ENCODE data around the gene SLC9C1.

Gene SLC9C1

DNA sequence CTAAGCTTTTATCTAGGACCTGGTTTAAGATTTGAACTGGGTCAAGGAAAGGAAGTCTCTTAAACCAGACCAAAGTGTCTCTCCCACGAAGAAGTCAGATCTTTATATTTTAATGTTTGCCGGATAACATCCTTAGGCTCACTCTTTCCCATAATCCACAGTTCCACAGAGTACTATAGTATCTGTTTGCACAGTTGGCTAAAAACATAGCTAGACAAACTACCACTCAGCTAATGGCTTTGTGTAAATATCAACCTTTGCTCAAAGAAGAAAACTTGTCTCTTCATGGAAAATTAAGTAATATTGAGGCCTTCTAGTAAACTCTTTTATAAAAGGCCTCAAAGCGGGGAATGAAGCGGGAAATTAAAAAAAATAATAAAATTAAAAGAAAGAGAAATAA is 13.5 kb upstream of the SLC9C1 start:
- DNase-seq (ENCODE audit: low read depth in 1 of 2, low spot score in 1 of 2), result no peak

DNA sequence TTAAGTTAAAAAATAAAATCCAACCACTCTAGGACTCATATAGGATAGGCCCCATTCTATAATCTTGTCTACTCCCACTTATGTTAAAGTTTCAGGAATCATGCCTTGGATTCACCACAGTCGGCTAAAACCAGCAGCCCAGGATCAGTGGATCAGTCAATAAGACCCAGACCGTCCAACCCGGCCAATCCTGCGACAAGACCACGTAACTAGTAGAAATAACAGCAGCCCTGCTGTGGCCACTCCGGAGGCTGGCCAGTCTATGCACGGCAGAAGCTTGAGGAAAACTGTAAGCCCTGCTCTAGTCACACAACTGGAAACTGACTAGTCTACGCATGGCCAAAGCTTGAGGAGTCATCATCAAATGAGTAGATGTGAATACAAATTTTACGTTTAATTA is 12.8 kb upstream of the SLC9C1 start:
- no peak for DNase-seq (ENCODE audit: low read depth in 1 of 2, low spot score in 1 of 2)

DNA sequence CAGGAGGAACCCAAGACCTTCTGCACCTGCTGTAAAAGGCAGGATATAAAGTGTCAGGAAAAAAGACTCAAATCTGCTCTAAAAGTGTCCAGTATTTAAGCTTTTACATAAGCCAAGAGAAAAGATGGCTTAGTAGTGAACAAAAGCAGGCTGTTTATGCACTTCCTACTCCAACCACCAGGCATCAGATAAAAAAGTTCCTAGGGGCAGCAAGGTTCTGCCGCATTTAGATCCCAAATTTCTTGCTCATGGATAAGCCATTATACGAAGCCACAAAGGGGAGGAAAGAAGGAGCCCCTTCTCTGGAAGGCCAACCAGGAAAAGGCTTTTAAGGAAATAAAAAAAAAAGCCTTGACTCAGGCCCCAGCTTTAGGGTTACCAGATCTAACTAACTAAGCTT is 10.6 kb upstream of the SLC9C1 start:
- DNase-seq (ENCODE audit: low read depth in 1 of 2, low spot score in 1 of 2), result no peak

DNA sequence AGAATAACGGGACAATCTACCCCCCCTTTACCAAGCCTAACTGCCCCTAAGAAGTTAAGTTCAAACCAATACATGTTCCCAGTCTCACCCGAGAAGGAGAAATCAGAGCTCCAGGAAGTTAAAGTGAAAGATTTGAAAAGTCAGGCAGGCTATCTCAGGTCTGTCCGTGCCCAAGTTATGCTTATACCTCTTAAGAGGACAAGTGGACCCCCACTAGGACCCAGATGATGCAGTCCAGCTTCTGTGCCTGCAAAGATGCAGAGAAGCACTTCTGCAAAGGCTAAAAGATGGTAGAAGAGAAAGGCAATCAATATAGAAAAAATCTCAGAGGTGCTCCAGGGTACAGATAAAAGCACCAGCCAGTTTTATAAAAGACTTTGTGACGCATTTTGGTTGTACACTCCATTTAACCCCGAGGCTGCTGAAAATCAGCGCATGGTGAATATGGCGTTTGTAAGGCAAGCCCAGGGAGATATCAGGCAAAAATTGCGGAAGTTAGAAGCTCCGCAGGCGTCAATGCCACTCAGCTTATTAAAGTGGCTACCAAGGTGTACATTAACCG is 9.8 kb upstream of the SLC9C1 start:
- no peak for DNase-seq (ENCODE audit: low read depth in 1 of 2, low spot score in 1 of 2)

DNA sequence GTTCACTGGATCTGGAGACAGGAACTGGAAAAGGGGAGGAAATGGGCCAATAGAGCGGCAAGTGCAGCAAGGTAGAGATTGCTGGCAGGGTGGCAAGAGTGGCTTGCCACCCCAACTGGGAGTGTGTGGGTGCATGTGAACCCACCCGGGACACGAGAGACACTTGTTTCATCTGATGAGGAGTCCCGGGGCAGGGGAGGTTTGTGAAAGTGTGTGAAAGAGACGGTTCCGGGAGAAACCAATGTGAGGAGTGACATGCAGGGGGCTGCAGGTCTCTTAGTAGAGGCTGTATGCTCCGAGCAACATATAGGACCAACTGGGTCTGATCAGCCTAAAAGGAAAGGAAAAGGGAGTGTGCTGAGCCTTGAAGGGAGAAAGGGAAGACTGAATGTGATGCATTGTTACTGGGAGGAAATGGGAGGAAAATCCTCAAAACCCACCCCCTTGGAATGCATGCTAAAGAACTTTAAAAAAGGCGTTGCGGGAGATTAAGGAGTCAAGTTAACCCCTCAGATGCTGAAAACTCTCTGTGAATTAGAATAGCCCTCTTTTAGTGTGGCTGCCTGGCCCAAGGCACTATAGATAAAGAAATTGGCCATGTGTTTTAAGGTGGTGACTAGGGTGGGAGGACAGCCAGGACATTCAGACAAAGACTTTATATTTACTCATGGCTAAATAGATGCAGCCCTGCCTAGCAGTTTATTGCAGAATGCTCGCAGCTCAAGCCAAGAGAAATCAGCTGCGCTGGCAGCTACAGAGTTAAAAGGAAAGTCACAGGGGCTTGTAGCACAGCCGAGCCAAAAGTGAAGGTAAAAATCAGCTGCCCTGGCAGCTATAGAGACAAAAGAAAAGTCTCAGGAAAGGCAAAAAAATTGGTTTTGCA is 9.1 kb upstream of the SLC9C1 start:
- DNase-seq (ENCODE audit: low read depth in 1 of 2, low spot score in 1 of 2), result no peak

DNA sequence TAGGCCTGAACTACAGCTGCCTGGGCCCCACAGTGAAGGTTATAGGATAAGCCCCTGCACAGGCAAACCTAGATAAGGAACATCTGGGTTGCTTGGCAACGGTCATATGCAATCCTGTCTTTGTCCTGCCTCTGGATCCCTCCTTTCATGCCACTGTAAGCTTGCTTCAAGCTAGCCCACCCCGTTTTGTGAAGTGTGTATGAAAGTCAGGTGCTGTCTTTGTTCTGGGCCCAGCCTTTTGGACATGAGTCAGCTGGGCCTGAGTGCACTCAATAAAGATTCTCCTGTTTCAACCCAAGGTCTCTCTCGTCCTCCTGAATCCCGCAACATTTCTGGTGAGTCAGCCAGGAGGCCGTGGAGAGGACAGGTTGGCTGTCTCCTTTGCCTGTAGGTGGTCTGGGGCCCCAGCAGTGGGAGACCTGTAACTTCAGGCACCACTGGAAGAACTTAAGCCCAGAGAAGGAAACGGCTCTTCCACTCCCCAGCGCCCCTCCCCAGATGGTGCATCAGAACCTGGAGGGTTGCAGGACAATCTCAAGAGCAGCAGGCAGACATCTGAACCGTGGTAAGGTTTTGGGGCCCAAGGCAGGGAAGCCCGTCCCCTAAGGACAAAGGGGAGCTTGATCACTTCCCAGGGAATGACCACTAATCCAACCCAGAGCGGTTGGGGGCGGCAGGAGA is 8.3 kb upstream of the SLC9C1 start:
- DNase-seq (ENCODE audit: low read depth in 1 of 2, low spot score in 1 of 2), result no peak

DNA sequence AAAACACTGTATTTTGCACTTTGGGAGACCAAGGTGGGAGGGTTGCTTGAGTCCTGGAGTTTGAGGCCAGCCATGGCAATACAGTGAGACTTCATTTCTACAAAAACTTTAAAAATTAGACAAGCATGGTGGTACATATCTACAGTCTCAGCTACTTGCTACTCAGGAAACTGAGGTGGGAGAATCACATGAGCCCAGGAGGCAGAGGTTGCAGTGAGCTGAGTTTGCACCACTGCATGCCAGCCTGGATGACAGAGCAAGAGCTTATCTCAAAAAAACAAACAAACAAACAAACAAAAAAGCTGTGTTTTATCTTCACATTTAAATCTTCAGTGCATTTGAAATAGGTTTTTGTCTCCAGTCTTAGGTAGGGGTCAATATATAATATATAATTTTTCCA is 4.8 kb upstream of the SLC9C1 start:
- DNase-seq (ENCODE audit: low read depth in 1 of 2, low spot score in 1 of 2), result no peak

DNA sequence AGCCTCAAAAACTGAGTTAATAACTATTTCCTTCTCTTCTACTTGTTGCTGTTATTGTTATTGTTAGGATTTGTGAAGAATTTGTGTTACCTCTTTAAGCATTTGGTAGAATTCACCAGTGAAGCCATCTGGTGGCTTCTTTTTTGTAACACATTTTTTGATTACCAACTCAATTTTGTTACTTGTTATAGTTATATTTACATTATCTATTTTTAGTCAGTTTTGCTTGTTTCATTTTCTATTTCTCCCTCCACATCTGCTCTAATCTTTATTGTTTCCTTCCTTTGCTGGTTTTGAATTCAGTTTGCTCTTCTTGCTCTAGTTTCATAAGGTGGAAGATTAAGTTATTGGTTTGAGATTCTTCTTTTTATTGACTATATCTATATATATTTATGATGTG is 3.7 kb upstream of the SLC9C1 start:
- no peak for DNase-seq (ENCODE audit: low read depth in 1 of 2, low spot score in 1 of 2)

DNA sequence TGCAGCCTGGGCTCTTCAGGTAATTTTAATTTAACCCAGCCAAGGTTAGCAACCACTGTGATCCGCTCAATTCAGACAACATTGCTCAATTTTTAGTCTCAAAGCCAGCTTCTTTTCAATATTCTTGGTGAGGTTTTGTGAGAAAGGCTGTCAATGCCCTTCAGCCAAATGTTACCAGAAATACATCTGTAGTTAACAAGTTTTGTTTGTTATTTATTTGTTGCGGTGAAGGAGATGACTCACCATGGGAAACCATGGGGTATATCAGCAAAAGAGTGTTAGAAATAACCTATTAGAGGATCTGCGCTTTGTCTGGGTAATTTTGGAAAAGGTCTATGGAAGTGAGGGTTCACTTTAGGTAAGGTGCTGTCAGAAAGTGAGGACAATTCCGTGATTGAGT is 5.0 kb downstream of the SLC9C1 start:
- DNase-seq (ENCODE audit: low read depth in 1 of 2, low spot score in 1 of 2), result no peak

DNA sequence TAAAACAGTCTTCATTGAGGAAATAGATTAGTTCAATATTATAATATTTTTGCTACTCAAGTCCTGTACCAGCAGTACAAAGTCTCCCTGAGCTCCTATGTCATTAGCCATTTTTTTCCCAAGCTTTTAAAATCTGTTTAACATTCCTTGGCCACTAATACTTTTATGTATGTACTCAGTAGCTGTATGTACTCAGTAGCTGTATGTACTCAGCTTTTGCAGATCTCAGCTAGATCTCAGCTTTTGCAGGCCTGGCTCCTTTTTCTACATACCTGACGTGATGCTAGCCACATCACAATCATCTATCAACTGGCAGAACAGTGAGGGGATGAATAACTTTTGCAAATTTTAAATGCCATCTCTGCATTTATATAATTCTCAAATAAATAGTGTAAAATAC is 13.8 kb downstream of the SLC9C1 start:
- no peak for DNase-seq (ENCODE audit: low read depth in 1 of 2, low spot score in 1 of 2)

DNA sequence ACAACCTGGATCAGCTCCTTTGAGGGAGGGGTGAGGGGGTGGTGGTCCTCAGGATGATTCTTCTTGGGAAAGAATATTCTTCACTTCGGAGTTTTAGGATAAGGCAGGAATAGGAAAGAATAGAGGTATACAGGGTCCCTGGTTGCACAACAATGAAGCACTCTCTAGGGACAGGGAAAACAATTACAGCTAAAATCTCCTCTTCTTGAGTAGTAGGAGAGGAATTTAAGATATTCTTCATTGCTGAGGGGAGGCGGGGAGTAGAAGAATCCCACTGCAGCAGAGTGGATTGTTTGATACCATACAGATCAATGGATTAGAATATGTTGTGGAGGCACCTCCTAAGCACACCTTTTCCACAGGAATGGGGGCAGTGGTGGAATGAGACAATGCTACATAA is 20.5 kb downstream of the SLC9C1 start:
- no peak for DNase-seq (ENCODE audit: low read depth in 1 of 2, low spot score in 1 of 2)

DNA sequence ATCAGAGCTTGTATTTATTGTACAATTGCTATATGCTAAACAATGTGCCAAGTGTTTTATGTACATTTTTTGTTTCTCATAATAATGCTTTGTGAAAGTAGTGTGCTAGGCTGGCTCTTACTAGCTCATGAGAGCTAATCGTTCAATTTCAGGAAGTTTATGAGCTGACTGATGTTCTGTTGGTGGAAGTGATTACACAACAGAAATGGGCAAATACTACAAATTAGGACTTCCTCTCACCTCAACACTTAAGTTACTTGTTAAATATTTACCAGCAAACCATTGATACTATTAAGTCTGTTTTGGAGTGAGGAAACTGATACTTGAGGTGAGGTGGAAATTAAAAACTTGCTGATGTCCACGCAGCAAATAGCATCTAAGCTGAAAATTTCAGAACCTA is 32.3 kb downstream of the SLC9C1 start:
- DNase-seq (ENCODE audit: low read depth in 1 of 2, low spot score in 1 of 2), result no peak

DNA sequence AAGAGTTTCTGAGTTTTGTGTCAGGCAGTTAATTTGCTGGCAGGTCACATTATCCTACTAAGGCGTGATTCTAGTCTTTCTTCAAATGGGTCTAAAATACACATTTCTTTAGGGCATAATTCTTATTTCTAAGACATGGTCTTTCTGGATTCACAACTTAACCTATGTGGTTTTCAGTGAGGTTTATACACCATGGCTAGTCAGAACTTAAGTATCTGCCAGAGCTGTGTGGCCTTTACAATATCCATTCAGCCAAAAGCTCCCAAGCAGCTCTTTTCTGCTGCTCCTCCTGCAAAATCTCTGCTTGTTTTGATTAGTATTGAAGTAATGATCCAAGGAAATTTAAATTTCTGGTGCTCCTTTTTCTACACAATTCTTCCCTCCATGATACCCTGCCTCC is 33.5 kb downstream of the SLC9C1 start:
- DNase-seq (ENCODE audit: low read depth in 1 of 2, low spot score in 1 of 2), result no peak

DNA sequence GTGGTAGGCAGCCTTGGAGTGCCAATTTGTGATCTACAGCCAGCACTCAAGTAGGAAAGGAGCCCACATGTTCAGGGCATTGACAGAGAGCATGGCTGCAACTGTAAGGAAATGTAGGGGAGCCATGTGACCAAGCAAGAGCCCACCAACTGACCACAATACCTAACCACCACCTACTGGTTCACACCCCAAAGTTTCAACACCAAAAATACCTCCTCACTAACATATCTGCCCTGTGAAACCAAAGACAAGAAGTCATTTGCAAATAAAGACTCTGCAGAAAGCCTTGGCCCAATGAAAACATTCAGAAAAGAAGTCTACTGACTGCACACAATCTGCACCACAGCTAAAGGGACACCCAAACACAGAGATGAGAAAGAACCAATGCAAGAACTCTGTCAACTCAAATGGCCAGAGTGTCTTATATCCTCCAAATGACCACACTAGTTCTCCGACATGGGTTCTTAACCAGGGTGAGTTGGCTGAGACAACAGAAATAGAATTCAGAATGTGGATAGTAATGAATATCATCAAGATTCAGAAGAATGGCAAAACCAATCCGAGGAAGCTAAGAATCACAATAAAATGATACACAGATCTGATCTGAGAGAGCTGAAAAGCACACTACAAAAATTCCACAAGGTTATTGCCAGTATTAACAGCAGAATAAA is 40.6 kb downstream of the SLC9C1 start:
- DNase-seq (ENCODE audit: low read depth in 1 of 2, low spot score in 1 of 2), result no peak

DNA sequence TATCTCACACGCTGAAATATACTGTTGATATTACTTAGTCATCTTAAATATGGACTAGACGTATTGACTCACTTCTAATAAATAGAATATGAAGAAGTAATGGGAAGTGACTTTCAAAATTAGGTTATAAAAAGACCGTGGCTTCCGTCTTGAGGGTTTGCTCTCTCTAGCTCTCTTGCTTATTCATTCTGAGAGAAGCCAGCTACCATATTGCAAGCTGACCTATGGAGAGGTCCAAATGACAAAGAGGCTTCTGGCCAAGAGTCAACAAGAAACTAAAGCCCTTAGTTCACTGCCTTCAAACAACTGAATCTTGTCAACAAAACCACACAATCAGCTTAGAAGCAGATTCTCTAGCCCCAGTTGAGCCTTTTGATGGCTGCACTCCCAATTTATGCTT is 46.1 kb downstream of the SLC9C1 start:
- no peak for DNase-seq (ENCODE audit: low read depth in 1 of 2, low spot score in 1 of 2)

DNA sequence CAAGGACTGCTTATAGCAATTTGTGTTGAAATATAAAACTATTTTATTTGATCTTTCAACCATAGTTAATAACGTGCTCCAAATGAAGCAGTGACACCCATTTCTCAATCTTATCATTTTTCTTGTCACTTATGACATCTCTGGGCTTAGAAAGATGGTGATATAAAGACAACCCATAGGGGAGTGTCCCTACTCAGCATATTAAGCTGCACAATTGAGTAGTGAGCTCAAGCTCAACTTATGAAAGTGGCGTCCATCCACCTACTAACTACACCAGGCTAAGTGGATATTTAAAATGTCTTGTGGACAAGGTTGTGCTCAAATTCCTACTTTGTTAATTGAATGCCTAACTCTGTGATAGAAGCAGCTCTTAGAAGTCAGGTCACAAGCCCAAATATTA is 46.7 kb downstream of the SLC9C1 start:
- no peak for DNase-seq (ENCODE audit: low read depth in 1 of 2, low spot score in 1 of 2)

DNA sequence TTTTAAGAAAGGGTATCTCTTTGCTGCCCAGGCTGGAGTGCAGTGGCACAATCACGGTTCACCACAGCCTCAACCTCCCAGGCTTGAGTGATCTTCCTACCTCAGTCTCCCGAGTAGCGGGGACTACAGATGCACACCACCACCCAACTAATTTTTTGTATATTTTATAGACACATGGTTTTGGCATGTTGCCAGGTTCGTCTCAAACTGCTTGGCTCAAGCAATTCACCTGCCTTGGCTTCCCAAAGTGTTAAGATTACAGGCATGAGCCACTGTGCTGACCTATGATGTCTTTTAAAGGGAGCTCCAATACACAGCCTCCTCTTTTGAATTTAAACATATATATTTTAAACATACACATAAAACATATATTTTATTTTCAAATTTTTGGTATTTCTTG is 60.9 kb downstream of the SLC9C1 start:
- no peak for DNase-seq (ENCODE audit: low read depth in 1 of 2, low spot score in 1 of 2)

DNA sequence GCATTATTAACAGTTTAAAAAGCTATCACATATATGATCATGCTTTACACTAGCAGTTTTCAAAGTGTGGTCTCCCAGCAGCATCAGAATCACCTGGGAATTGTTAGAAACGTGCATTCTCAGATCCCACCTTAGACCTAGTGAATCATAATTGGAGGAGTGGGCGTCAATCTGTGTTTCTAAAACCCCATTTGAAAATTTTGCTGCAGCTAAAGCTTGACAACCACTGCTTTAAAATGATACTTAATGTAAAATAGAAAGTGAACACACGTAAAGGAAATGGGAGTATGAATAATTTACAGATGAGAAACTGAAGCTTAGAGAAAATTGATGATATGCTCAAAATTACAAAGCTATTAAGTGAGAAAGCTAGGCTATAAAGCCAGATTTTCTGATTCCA is 62.3 kb downstream of the SLC9C1 start:
- no peak for DNase-seq (ENCODE audit: low read depth in 1 of 2, low spot score in 1 of 2)

DNA sequence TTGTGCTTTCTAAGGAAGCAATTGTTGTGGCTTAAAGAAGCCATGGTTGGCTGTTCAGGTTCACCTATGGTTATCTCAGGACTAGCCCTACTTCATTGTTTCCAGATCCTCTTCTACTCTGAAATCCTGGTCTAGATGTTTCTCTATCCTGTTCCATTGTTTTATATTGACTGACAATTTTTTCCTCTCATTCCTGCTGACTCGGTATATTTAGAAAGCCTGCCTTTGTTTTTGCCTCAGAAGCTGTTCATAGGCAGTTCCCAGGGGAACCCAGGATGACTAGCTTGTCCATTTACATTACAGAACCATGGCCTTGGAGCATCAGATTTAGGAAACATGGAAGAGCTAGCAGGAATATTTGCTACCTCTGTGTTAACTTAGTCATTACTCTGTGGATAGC is 64.0 kb downstream of the SLC9C1 start:
- DNase-seq (ENCODE audit: low read depth in 1 of 2, low spot score in 1 of 2), result no peak

DNA sequence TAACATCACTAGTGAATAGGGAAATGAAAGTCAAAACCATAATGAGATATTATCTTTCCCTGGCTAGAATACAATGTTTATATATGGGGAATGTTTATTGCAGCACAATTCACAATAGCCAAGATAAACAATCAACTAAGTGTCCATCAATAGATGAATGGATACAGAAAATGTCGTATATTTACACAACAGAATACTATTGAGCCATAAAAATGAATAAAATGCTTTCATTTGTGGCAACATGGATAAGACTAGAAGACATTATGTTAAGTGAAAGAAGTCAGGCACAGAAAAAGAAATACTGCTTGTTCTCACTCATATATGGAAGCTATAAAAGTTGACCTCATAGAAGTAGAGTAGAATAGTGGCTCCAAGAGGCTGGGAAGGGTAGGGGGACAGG is 65.2 kb downstream of the SLC9C1 start:
- DNase-seq (ENCODE audit: low read depth in 1 of 2, low spot score in 1 of 2), result no peak

DNA sequence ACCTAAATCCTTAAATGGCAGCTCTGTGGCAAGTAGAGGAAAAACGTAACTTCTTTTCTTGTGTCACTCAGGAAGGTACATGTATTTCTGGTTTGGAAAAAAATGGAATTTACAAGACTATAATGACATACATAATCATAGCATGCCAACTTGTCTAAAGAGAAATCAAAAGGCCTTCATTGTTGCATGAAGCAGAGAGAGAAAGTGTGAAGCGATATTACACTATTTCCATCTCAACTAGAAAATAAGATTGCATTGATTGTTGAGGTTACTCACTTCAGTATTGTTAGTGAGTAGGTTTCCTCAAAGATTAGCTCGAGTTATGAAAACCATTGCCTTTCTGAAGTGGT is 93.7 kb downstream of the SLC9C1 start:
- no peak for DNase-seq (ENCODE audit: low read depth in 1 of 2, low spot score in 1 of 2)
